Astrocyte (in vitro differentiated cells and primary cell): Measurements from ENCODE around the gene AJAP1. TPM values are rescaled to one million over a fixed set of nuclear protein-coding genes. Genes with fewer than 3 reads are reported as not detected.

Source experiments
- DNase-seq: peaks from one replicate; pipeline ENCODE4 v3.0.0-alpha.2; 2010; ENCODE audit warnings: low read depth
- FAIRE-seq: peaks from 2 replicates; lab custom pipeline; 2011; peaks lifted over from hg19 to GRCh38; lab: Jason Lieb, UNC
- H2AFZ ChIP-seq: 2 replicates; pipeline ENCODE4 v1.6.0; 2012; ENCODE audit warnings: low read depth, low read length, inconsistent platforms
- H3K27ac ChIP-seq: 2 replicates; pipeline ENCODE4 v1.5.1; 2011; ENCODE audit warnings: low read depth, low read length, inconsistent platforms
- H3K27me3 ChIP-seq: 2 replicates; pipeline ENCODE4 v1.6.0; 2011; ENCODE audit warnings: low read length, inconsistent platforms; ENCODE audit not compliant: insufficient read depth
- H3K36me3 ChIP-seq: 2 replicates; pipeline ENCODE4 v1.5.1; 2011; ENCODE audit warnings: low read length, inconsistent platforms; ENCODE audit not compliant: insufficient read depth
- H3K4me1 ChIP-seq: 2 replicates; pipeline ENCODE4 v1.5.1; 2011; ENCODE audit warnings: low read length, inconsistent platforms; ENCODE audit not compliant: insufficient read depth
- H3K4me2 ChIP-seq: 2 replicates; pipeline ENCODE4 v1.6.0; 2012; ENCODE audit warnings: low read length, inconsistent platforms
- H3K4me3 ChIP-seq: 2 replicates; pipeline ENCODE4 v1.5.1; 2011; ENCODE audit warnings: low read depth, mild to moderate bottlenecking, low read length, inconsistent platforms; ENCODE audit not compliant: insufficient read depth
- H3K79me2 ChIP-seq: 2 replicates; pipeline ENCODE4 v1.6.0; 2012; ENCODE audit warnings: mild to moderate bottlenecking, low read length, inconsistent platforms; ENCODE audit not compliant: insufficient read depth
- H3K9ac ChIP-seq: 2 replicates; pipeline ENCODE4 v1.6.0; 2012; ENCODE audit warnings: mild to moderate bottlenecking, low read length, inconsistent platforms
- H3K9me3 ChIP-seq: 2 replicates; pipeline ENCODE4 v1.5.1; 2012; ENCODE audit warnings: low read depth, mild to moderate bottlenecking, low read length, inconsistent platforms; ENCODE audit not compliant: insufficient read depth
- H4K20me1 ChIP-seq: 2 replicates; pipeline ENCODE4 v1.6.0; 2012; ENCODE audit warnings: low read length, inconsistent platforms; ENCODE audit not compliant: insufficient read depth
- H3K27ac Mint-ChIP-seq: one replicate; pipeline ENCODE4 v1.8.0; 2021; ENCODE audit warnings: mild to moderate bottlenecking, mixed read lengths; ENCODE audit not compliant: unreplicated experiment
- H3K27me3 Mint-ChIP-seq: one replicate; pipeline ENCODE4 v1.8.0; 2021; ENCODE audit warnings: low read depth, mixed read lengths; ENCODE audit not compliant: unreplicated experiment
- H3K36me3 Mint-ChIP-seq: one replicate; pipeline ENCODE4 v1.8.0; 2021; ENCODE audit warnings: low read depth, mixed read lengths; ENCODE audit not compliant: unreplicated experiment
- H3K4me1 Mint-ChIP-seq: one replicate; pipeline ENCODE4 v1.8.0; 2021; ENCODE audit warnings: low read depth, mixed read lengths; ENCODE audit not compliant: unreplicated experiment
- H3K4me3 Mint-ChIP-seq: one replicate; pipeline ENCODE4 v1.8.0; 2021; ENCODE audit warnings: mild to moderate bottlenecking, moderate library complexity, mixed read lengths; ENCODE audit not compliant: unreplicated experiment
- H3K9me3 Mint-ChIP-seq: one replicate; pipeline ENCODE4 v1.8.0; 2021; ENCODE audit warnings: mild to moderate bottlenecking, mixed read lengths; ENCODE audit not compliant: unreplicated experiment
- EZH2 ChIP-seq: IDR thresholded peaks from 2 replicates; pipeline ENCODE4 v1.6.1; 2012; ENCODE audit warnings: mild to moderate bottlenecking, low read length, inconsistent platforms; ENCODE audit not compliant: insufficient read depth
- total RNA-seq: library from RNA; stranded (reverse); gene quantifications from 2 replicates; pipeline ENCODE4 v1.2.1, GENCODE V29; 2021
- TF ChIP-seq, protein P1 (sequence below): IDR thresholded peaks from 2 replicates; pipeline ENCODE4 v1.5.1; 2011; ENCODE audit warnings: low read depth, mild to moderate bottlenecking, inconsistent platforms, low read length, moderate library complexity; ENCODE audit not compliant: insufficient read depth

AJAP1 gene
- total RNA-seq, 1 donor from 2014 or later = 0.34 TPM

- Mint-ChIP-seq H3K9me3 (peaks cover 9% of the 10 kb centered on the region), H3K36me3 (peaks cover 2% of the 10 kb centered on the region)
Measured at GRCh38 chr1:4673494-4673893, 19.1 kb downstream of the AJAP1 start.

GRCh38 chr1:4674117-4674516 lies 19.7 kb downstream of the AJAP1 start:
- no peaks in the 10 kb centered on the region for H3K4me1 ChIP-seq
- no peak for DNase-seq
- H4K20me1 ChIP-seq = no peaks in the 10 kb centered on the region
- no peak overlapping the region for H3K4me2 ChIP-seq
- no peak overlapping the region for H3K9ac ChIP-seq
- H3K4me3 Mint-ChIP-seq = no peak overlapping the region
- H3K9me3 Mint-ChIP-seq = peaks cover 14% of the 10 kb centered on the region
- H3K27me3 Mint-ChIP-seq = peaks cover 19% of the 10 kb centered on the region
- no peak overlapping the region for H3K4me3 ChIP-seq
- TF ChIP-seq EZH2 = no peak
- TF ChIP-seq, protein P1, sequence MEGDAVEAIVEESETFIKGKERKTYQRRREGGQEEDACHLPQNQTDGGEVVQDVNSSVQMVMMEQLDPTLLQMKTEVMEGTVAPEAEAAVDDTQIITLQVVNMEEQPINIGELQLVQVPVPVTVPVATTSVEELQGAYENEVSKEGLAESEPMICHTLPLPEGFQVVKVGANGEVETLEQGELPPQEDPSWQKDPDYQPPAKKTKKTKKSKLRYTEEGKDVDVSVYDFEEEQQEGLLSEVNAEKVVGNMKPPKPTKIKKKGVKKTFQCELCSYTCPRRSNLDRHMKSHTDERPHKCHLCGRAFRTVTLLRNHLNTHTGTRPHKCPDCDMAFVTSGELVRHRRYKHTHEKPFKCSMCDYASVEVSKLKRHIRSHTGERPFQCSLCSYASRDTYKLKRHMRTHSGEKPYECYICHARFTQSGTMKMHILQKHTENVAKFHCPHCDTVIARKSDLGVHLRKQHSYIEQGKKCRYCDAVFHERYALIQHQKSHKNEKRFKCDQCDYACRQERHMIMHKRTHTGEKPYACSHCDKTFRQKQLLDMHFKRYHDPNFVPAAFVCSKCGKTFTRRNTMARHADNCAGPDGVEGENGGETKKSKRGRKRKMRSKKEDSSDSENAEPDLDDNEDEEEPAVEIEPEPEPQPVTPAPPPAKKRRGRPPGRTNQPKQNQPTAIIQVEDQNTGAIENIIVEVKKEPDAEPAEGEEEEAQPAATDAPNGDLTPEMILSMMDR = no peak
- peaks cover 5% of the 10 kb centered on the region for H3K4me1 Mint-ChIP-seq
- H3K27ac Mint-ChIP-seq = no peak overlapping the region
- no peak for FAIRE-seq
- H3K36me3 Mint-ChIP-seq = peaks cover 2% of the 10 kb centered on the region
- H3K79me2 ChIP-seq = no peaks in the 10 kb centered on the region
- H3K27me3 ChIP-seq = no peaks in the 10 kb centered on the region
- H3K9me3 ChIP-seq = no peaks in the 10 kb centered on the region
- no peak overlapping the region for H3K27ac ChIP-seq
- no peak overlapping the region for H2AFZ ChIP-seq
- H3K36me3 ChIP-seq = no peaks in the 10 kb centered on the region

More at GRCh38 chr1:4673494-4673893, 19.1 kb downstream of the AJAP1 start:
- Histone ChIP-seq H3K27ac (no peak overlapping the region), H3K4me1 (no peaks in the 10 kb centered on the region), H2AFZ (no peak overlapping the region), H3K79me2 (no peaks in the 10 kb centered on the region), H4K20me1 (no peaks in the 10 kb centered on the region), H3K9ac (no peak overlapping the region), H3K4me2 (no peak overlapping the region), H3K9me3 (no peaks in the 10 kb centered on the region), H3K36me3 (no peaks in the 10 kb centered on the region), H3K4me3 (no peak overlapping the region), H3K27me3 (no peaks in the 10 kb centered on the region)
- DNase-seq (no peak), FAIRE-seq (no peak)
- H3K4me3 Mint-ChIP-seq = no peak overlapping the region
- H3K4me1 Mint-ChIP-seq = peaks cover 7% of the 10 kb centered on the region
- peaks cover 19% of the 10 kb centered on the region for H3K27me3 Mint-ChIP-seq
- TF ChIP-seq EZH2 = no peak
- TF ChIP-seq, protein P1 = no peak
- no peak overlapping the region for H3K27ac Mint-ChIP-seq

DNA sequence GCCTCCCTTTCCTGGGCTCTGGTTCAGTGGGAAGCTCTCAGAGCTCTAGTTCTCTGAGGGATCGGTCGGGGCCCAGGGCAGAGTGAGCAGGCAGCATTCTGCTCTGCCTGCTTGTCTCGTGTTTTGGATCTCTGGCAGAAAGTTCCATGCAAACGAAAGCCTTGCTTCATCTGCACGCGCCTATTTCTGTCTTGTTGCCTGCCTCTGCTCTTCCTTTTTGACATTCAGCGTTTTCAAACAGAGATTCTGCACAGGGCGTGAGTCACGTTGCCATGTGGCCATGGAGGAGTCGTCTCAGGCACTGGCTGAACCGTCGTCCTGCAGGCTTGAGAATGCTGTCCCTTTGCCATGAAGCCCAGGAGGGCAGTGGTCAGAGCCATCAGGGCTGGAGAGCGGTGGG lies 20.3 kb downstream of the AJAP1 start:
- Histone ChIP-seq H3K4me2 (no peak overlapping the region), H3K27ac (no peak overlapping the region), H3K27me3 (no peaks in the 10 kb centered on the region), H3K9ac (no peak overlapping the region), H4K20me1 (no peaks in the 10 kb centered on the region), H3K9me3 (no peaks in the 10 kb centered on the region), H3K4me3 (no peak overlapping the region), H2AFZ (no peak overlapping the region), H3K4me1 (no peaks in the 10 kb centered on the region), H3K79me2 (no peaks in the 10 kb centered on the region), H3K36me3 (no peaks in the 10 kb centered on the region)
- Mint-ChIP-seq H3K27me3 (peaks cover 19% of the 10 kb centered on the region), H3K27ac (no peak overlapping the region), H3K36me3 (peaks cover 2% of the 10 kb centered on the region), H3K4me1 (peaks cover 3% of the 10 kb centered on the region), H3K9me3 (peaks cover 14% of the 10 kb centered on the region), H3K4me3 (no peak overlapping the region)
- no peak for DNase-seq
- FAIRE-seq = no peak
- no peak for TF ChIP-seq EZH2
- TF ChIP-seq, protein P1 = no peak
